KBM-7 (cell line): ENCODE results near the gene CPT1C.

Experiments used
- DNase-seq: peaks from one replicate; pipeline ENCODE4 v3.0.0-alpha.2; 2015
- in situ Hi-C: fragments of 300-500 bp; cut with MboI; formaldehyde crosslinking; loops from 2 replicates; pipeline ENCODE4 v1.14.3; 2020; ENCODE audit warnings: low sequenced_read_pairs, low pct_unique_long_range_greater_than_20kb, mixed read lengths

Gene CPT1C

GRCh38 chr19:49679771-49680413 lies 11.0 kb upstream of the CPT1C start:
- in situ Hi-C loops = no loop called here
- DNase-seq = no peak

- peak; percentile 95 for DNase-seq
- in situ Hi-C loops = no loop called here
Observed at GRCh38 chr19:49680421-49681351, 10.2 kb upstream of the CPT1C start.

GRCh38 chr19:49681830-49682229 lies 9.1 kb upstream of the CPT1C start:
- in situ Hi-C loops = no loop called here
- no peak for DNase-seq

- in situ Hi-C loops = no loop called here
- no peak for DNase-seq
Observed at GRCh38 chr19:49682274-49682673, 8.6 kb upstream of the CPT1C start.

- in situ Hi-C loops = no loop called here
Observed at GRCh38 chr19:49683814-49684250, 7.1 kb upstream of the CPT1C start.

GRCh38 chr19:49684251-49684982 lies 6.5 kb upstream of the CPT1C start:
- in situ Hi-C loops = no loop called here
- DNase-seq = no peak

More at GRCh38 chr19:49683814-49684250, 7.1 kb upstream of the CPT1C start:
- no peak for DNase-seq

GRCh38 chr19:49684983-49685553 lies 5.8 kb upstream of the CPT1C start:
- in situ Hi-C loops = no loop called here

GRCh38 chr19:49685845-49686332 lies 5.0 kb upstream of the CPT1C start:
- DNase-seq = no peak
- in situ Hi-C loops = no loop called here

More at GRCh38 chr19:49684983-49685553, 5.8 kb upstream of the CPT1C start:
- no peak for DNase-seq

- in situ Hi-C loops = no loop called here
- DNase-seq = no peak
Observed at GRCh38 chr19:49686503-49687088, 4.3 kb upstream of the CPT1C start.

GRCh38 chr19:49687150-49687549 lies 3.8 kb upstream of the CPT1C start:
- in situ Hi-C loops = no loop called here
- no peak for DNase-seq

- in situ Hi-C loops = no loop called here
- peak; percentile 56 for DNase-seq
Observed at GRCh38 chr19:49687566-49688316, 3.2 kb upstream of the CPT1C start.

- in situ Hi-C loops = no loop called here
- no peak for DNase-seq
Observed at GRCh38 chr19:49688531-49689132, 2.3 kb upstream of the CPT1C start.

GRCh38 chr19:49689133-49690078 lies 1.5 kb upstream of the CPT1C start, which contains the start of gene ADM5:
Gene ADM5 (plus strand): TSS chr19:49689594. CDS start chr19:49689838, 244 bp downstream.
- no peak for DNase-seq
- in situ Hi-C loops = no loop called here

- no peak for DNase-seq
- in situ Hi-C loops = no loop called here
Observed at GRCh38 chr19:49690079-49690655, 749 bp upstream of the CPT1C start.

GRCh38 chr19:49691243-49692146 lies 579 bp downstream of the CPT1C start:
- in situ Hi-C loops = no loop called here
- no peak for DNase-seq
